Testis (tissue), 2 donors: Measurements from ENCODE around the gene RHBDL1.

ENCODE experiments used
- POLR2A ChIP-seq: fragments of 450-650 bp; IDR thresholded peaks from one replicate; pipeline ENCODE4 v1.6.1; 2017; ENCODE audit warnings: antibody characterized with exemption, mild to moderate bottlenecking, moderate library complexity
- TF ChIP-seq, protein P1 (sequence below), 3 experiments: fragments of 450-650 bp in 2 of 3; fragments of 200-600 bp in 1 of 3; sonication (generic) in 1 of 3; IDR thresholded peaks; one replicate each; pipeline ENCODE4 v1.5.1; 2016 to 2019; ENCODE audit warnings: antibody characterized with exemption in 3 of 3, mild to moderate bottlenecking in 2 of 3, moderate library complexity in 1 of 3

DNA sequence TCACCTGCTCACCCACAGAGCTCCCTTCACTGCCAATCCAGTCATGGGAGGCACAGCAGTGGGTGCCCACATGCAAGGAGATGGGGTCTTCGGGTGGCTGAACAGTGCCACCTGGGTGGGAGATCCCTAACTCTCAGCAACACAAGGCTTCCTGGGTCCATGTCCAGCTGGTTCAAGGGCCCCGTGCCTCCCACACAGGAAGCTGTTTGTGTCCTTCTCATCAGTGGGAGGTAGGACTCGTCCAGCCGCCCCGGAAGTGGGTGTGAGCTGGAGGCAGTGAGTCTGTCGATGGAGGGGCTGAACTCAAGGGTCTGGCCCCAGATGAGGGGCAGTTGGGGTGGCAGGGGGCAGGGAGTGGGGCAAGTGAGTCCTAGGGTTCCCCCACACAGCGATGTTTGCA, 28.6 kb downstream of the RHBDL1 start:
- no peak for TF ChIP-seq POLR2A
- TF ChIP-seq, protein P1, sequence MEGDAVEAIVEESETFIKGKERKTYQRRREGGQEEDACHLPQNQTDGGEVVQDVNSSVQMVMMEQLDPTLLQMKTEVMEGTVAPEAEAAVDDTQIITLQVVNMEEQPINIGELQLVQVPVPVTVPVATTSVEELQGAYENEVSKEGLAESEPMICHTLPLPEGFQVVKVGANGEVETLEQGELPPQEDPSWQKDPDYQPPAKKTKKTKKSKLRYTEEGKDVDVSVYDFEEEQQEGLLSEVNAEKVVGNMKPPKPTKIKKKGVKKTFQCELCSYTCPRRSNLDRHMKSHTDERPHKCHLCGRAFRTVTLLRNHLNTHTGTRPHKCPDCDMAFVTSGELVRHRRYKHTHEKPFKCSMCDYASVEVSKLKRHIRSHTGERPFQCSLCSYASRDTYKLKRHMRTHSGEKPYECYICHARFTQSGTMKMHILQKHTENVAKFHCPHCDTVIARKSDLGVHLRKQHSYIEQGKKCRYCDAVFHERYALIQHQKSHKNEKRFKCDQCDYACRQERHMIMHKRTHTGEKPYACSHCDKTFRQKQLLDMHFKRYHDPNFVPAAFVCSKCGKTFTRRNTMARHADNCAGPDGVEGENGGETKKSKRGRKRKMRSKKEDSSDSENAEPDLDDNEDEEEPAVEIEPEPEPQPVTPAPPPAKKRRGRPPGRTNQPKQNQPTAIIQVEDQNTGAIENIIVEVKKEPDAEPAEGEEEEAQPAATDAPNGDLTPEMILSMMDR (IDR thresholded peaks at IDR 0.05), result no peak
